Measurements from ENCODE around the gene PPP2R2C. TPM values are rescaled to one million over a fixed set of nuclear protein-coding genes. Genes with fewer than 3 reads are reported as not detected.

The PPP2R2C gene
- total RNA-seq, 1 experiment from 2014 or later: 8.1 TPM

DNA sequence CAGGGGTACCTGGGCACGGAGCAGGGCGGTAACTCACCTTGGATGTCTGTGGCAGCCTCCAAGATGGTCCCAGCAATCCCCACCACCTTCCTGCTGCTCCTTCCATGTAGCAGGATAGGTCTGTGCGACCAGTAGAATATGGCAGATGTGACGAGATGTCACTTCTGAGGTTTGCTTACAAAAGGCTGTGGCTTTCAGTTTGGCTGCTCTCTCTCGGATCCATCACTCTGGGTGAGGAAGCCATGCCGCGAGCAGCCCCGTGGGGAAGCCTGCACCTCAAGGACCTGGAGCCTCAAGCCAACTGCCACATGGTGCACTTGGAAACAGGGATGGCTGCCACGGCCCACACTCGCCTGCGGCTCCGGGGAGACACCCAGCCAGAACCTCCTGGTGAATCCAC is 165.2 kb downstream of the PPP2R2C start:
- no peak overlapping the region for H3K27ac Mint-ChIP-seq
- H3K23ac ChIP-seq (ENCODE audit: insufficient read length, low read depth, low read length): no peak overlapping the region
- WGBS (ENCODE audit: extremely low coverage, insufficient read length, low lambda C conversion rate): no CpG with 5 or more reads among the region's 12 CpGs

More for the DNA sequence above, 165.2 kb downstream of the PPP2R2C start:
- no peak overlapping the region; the same call in 1 of the 2 replicates for H3K14ac ChIP-seq (ENCODE audit: insufficient read depth, low read length)
- DNase-seq: no peak
- no peak overlapping the region for H4K8ac ChIP-seq (replicated peaks; ENCODE audit: insufficient read length, low read depth, low read length)
- Mint-ChIP-seq H3K27me3 (ENCODE audit: low read depth) (peaks cover 49% of the 10 kb centered on the region), H3K36me3 (ENCODE audit: insufficient read depth in 1 of 3, low read depth in 3 of 3) (peaks cover 9 to 17% (median 16%) of the 10 kb centered on the region in 3 experiments), H3K4me3 (no peak overlapping the region), H3K4me1 (peaks cover 7 to 10% of the 10 kb centered on the region in 2 experiments; a peak in 3 of 4 replicates), H3K9me3 (peaks cover 5 to 7% of the 10 kb centered on the region in 2 experiments; a peak in 4 of 5 replicates)
- H4K20me1 ChIP-seq (ENCODE audit: control insufficient read depth, insufficient read depth, insufficient read length): no peaks in the 10 kb centered on the region
- no peak overlapping the region for H2BK120ac ChIP-seq (ENCODE audit: low read depth, low read length, poor library complexity, severe bottlenecking)
- no peak overlapping the region for H2AFZ ChIP-seq (ENCODE audit: low read length)
- H3K4me2 ChIP-seq (ENCODE audit: insufficient read depth, insufficient read length, low read length): no peak overlapping the region
- no peak overlapping the region for H2AK5ac ChIP-seq (ENCODE audit: insufficient read length, low read length)
- H3K9me3 ChIP-seq (ENCODE audit: control insufficient read depth, low read depth, low read length): no peaks in the 10 kb centered on the region
- peaks cover 3% of the 10 kb centered on the region; the same call in 1 of the 2 replicates for H3K27me3 ChIP-seq (ENCODE audit: insufficient read depth, low read length)
- TF ChIP-seq, protein P1, sequence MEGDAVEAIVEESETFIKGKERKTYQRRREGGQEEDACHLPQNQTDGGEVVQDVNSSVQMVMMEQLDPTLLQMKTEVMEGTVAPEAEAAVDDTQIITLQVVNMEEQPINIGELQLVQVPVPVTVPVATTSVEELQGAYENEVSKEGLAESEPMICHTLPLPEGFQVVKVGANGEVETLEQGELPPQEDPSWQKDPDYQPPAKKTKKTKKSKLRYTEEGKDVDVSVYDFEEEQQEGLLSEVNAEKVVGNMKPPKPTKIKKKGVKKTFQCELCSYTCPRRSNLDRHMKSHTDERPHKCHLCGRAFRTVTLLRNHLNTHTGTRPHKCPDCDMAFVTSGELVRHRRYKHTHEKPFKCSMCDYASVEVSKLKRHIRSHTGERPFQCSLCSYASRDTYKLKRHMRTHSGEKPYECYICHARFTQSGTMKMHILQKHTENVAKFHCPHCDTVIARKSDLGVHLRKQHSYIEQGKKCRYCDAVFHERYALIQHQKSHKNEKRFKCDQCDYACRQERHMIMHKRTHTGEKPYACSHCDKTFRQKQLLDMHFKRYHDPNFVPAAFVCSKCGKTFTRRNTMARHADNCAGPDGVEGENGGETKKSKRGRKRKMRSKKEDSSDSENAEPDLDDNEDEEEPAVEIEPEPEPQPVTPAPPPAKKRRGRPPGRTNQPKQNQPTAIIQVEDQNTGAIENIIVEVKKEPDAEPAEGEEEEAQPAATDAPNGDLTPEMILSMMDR (conservative IDR thresholded peaks at IDR 0.05): no peak
- no peak overlapping the region for H4K91ac ChIP-seq (ENCODE audit: insufficient read length, low read depth, low read length)
- H3T11ph ChIP-seq (ENCODE audit: low read length): no peak overlapping the region
- no peak overlapping the region for H3K9ac ChIP-seq (ENCODE audit: extremely low read depth, insufficient read length, low read length)
- H2BK15ac ChIP-seq (ENCODE audit: low read depth, low read length): no peak overlapping the region
- H2BK20ac ChIP-seq (ENCODE audit: low read depth, low read length, poor library complexity, severe bottlenecking): no peak overlapping the region
- no peak overlapping the region for H3K27ac ChIP-seq (ENCODE audit: insufficient read length, low read depth, low read length)
- H3K4ac ChIP-seq (ENCODE audit: low read depth, low read length): no peak overlapping the region
- H2BK12ac ChIP-seq (ENCODE audit: insufficient read length, low read depth, low read length): no peak overlapping the region
- no peak overlapping the region for H4K5ac ChIP-seq (ENCODE audit: insufficient read length, low read depth, low read length)
- no peak overlapping the region for H3K56ac ChIP-seq (ENCODE audit: insufficient read length, low read depth, low read length)
- H3K79me2 ChIP-seq (ENCODE audit: insufficient read depth, low read length): no peaks in the 10 kb centered on the region
- H3K23me2 ChIP-seq (ENCODE audit: insufficient read length, low read depth, low read length, poor library complexity, severe bottlenecking): no peaks in the 10 kb centered on the region
- H3K79me1 ChIP-seq (ENCODE audit: insufficient read depth, low read depth, low read length, poor library complexity, severe bottlenecking): no peaks in the 10 kb centered on the region
- H2BK5ac ChIP-seq (ENCODE audit: insufficient read length, low read length): no peak overlapping the region
- H3K4me1 ChIP-seq (ENCODE audit: insufficient read depth, low read length): no peaks in the 10 kb centered on the region
- no peak overlapping the region for H3K18ac ChIP-seq (ENCODE audit: insufficient read length, low read depth, low read length)

Measured in H9 (cell line).